DMS153 treated with DMSO at 0.1 percent for 48 hours (cell line): ENCODE data around the gene ANKRD33B.
"Not testable (repeated sequence)": the region's sequence is repeated elsewhere in the genome, so short reads cannot be mapped to it uniquely, and the experiment has no call there.

Experiments used
- DNase-seq: peaks from one replicate; lab custom pipeline; 2025; ENCODE audit not compliant: unreplicated experiment; lab: John Stamatoyannopoulos, UW

Gene ANKRD33B

DNA sequence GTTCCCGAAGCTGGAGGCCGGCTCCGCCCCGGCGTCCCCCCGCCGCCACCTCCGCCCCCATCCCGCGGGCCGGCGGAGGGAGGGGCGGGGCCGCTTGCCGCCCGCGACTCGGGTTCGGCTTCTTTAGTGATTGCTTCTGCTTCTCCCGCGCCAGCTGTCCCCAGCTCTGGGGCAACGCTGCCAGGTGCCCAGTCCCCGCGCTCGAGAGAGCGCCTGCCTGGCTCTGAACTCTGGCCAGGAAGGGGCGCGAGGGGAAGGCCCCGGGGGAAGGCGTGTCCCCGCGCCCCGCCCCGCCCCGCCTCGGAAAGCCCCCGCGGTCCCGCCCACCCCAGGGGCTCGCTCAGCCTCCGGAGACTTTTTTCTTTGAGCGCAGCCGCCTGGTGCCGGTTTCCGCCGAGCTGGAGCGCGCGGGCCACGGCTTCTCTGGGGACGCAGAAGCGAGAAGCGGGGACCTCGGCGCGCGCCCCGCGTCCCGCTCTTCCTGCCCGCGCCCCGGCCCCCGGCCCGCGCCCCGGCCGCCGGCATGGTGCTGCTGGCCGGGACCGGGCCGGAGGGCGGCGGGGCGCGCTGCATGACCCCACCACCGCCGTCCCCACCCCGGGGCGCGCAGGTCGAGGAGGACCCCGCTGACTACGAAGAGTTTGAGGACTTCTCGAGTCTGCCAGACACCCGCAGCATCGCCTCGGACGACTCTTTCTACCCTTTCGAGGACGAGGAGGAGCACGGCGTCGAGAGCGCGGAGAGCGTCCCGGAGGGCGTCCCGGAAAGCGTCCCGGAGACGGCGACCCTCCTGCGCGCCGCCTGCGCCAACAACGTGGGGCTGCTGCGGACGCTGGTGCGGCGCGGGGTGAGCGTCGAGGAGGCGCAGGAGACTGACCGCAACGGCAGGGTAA is at the start of gene ANKRD33B:
ANKRD33B (plus strand) TSS at position 126 of the 893 bp plus-strand sequence; CDS start at position 524, 398 bp downstream.
- DNase-seq = peak; percentile 54

DNA sequence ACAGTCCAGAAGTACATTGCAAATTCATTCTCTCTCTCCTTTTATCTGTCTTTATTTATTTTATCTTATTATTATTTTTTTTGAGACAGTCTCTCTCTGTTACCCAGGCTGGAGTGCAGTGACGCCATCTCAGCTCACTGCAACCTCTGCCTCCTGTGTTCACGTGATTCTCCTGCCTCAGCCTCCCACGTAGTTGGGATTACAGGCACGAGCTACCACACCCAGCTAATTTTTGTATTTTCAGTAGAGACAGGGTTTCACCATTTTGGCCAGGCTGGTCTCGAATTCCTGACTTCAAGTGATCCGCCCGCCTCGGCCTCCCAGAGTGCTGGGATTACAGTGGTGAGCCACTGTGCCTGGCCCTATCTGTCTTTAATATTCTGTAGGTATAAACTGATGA is 49.3 kb upstream of the ANKRD33B start:
- not testable (repeated sequence) for DNase-seq

- DNase-seq = no peak
Observed at GRCh38 chr5:10515492-10515891, 48.4 kb upstream of the ANKRD33B start.

GRCh38 chr5:10518347-10518746 is 45.5 kb upstream of the ANKRD33B start:
- no peak for DNase-seq

- DNase-seq = no peak
Observed at GRCh38 chr5:10519729-10520128, 44.1 kb upstream of the ANKRD33B start.

DNA sequence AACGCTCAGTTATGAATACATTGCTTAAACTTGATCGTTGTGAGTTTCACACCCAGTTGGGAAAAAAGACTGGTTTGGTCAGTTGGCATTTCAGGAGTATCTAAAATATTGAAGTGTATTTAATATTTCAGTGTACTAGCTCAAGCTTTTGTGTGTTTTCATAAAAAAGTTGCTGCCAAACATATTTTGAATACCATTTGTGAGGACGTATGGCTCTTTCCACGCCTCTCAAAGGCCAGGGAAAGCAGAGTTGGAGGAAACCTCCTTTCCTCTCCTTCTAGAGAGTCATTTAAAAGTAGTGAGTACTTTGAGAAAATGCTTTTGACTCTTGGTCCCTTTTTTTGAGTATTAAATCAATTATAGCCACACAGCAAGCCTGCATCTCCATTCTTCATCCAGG is 43.2 kb upstream of the ANKRD33B start:
- no peak for DNase-seq

DNA sequence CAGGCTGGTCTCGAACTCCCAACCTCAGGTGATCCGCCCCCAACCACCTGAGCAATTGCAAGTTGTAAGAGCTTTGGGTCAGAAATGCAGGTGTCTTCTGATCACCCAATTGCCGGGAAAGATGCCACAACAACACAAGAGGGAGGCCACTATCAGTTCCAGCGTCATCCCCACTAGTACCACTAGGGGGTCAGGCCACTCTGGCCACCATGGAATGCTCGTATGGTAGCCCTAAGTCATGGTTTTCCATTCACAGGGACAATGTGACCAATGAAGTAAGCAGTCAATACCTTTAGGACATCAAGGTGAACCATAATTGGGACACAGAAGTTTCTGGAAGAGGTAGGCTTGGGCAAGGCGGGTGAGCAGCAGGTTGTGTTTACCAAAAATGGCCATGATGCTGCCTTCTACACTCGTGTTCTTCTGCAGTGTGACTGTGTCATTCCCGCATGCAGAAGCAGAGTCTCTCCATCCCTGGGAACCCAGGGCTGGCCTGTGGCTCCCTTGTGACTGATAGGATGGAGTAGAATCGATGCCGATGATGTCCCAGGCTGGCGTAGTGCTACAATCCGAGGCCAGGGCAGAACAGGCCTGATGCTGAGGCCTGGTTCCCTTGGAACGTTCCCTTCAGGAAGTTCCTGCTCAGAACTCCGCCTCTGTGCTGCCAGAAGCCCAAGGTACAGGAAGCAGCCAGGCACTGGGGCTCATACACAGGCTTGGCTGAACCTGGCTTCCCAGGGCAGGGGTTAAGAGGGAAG is 42.2 kb upstream of the ANKRD33B start:
- no peak for DNase-seq

DNA sequence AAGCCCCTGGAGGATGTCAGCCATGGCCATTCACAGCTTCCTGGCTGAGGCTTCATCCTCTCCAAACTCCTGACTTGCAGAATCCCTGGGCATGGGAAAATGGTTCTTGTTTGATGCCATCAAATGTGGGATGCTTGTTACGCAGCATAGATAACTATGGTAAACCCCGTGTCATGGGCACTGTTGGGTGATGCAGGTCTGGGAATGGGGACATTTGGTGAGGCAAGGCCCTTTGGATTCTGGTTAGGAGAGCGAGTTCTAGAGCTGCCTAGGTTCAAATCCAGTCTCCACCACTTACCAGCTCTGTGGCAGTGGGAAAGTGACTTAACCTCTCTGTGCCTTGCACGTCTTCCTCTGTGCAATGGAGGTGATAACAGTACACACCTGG is 41.7 kb upstream of the ANKRD33B start:
- DNase-seq = no peak

- DNase-seq = no peak
Observed at GRCh38 chr5:10524376-10525123, 39.3 kb upstream of the ANKRD33B start.

DNA sequence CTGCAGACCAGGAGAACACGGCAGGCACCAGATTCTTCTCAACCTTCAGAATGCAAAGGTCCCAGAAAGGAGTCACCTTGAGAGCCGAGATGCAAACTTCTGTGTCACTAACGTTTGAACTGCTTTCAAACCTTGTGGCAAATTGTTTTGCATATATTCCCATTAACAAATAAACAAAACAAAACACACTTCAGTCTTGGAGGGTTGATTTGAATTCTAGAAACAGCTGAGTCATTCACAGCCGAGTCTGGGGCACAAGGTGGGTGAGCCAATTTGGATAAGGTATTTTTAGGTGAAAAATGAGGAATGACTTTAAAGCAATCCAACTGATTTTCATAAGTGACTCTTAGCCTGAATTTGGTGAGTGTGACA is 38.8 kb upstream of the ANKRD33B start:
- DNase-seq = no peak

DNA sequence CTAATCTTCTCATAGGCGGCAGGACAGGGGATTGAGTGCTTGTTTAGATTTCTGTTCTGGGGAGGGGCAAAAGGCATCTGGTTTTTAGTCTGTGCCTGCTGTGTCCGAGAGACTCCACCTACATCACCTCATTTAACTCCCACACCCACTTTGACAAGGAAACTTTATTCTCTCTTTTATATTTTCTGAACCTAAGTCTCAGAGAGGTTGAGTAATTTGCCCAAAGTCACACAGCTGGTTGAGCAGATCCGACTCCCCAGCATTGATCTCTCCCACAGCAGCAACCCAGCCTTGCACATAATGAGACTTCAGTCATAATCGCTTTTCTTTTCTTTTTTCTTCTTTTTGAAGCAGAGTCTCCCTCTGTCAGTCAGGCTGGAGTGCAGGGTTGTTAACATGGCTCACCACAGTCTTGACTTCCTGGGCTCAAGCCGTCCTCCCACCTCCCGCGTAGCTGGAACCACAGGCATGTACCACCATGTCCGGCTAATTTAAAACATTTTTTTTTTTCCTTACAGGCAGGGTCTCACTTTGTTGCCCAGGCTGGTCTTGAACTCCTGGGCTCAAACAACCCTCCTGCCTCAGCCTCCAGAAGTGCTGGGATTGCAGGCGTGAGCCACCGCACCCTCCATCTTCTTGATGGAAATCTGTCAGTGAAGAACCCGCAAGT is 36.5 kb upstream of the ANKRD33B start:
- no peak for DNase-seq

- no peak for DNase-seq
Observed at GRCh38 chr5:10528056-10528816, 35.6 kb upstream of the ANKRD33B start.

DNA sequence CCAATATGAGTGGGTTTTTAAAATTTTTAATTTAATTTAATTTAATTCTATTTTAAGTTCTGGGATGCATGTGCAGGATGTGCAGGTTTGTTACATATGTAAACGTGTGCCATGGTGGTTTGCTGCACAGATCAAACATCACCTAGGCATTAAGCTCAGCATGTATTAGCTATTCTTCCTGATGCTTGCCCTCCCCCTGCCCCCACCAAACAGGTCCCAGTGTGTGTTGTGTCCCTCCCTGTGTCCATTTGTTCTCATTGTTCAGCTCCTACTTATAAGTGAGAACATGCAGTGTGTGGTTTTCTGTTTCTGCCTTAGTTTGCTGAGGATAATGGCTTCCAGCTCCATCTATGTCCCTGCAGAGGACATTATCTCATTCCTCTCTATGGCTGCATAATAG is 35.0 kb upstream of the ANKRD33B start:
- DNase-seq = no peak

DNA sequence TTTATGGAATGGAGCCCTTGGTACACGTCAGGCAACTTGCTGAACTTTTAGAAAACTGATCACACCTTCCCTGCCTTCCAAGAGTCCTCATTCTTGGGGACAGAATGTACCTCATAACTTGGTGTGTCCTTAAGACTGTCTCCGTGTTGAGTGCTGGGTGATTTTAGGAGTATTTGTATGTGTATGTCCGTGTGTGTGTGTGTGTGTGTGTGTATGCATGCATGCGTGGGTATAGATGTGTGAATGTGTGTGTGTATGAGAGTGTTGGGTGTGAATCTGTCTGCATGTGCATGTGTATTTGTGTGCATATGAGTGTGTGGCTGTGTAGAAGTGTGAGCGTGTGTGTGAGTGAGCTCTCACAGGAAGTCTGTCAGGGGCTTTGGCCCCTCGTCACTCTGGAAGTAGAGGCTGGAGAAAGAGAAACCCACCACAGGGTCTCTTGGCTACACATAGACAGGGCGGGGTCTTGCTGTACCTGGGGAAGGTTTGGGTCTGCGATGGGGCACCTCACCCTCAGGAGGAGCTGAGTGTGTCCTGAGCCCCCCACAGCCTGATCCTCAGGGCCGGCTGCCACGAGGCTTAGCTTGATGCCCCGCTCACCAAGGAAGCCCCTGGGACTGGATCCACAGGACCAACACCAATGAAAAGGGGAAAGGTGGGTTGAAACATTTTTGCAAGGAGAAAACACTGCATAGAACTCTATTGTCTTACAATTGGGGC is 33.1 kb upstream of the ANKRD33B start:
- DNase-seq = no peak

- DNase-seq = no peak
Observed at GRCh38 chr5:10532421-10532820, 31.4 kb upstream of the ANKRD33B start.

- no peak for DNase-seq
Observed at GRCh38 chr5:10533226-10533625, 30.6 kb upstream of the ANKRD33B start.

DNA sequence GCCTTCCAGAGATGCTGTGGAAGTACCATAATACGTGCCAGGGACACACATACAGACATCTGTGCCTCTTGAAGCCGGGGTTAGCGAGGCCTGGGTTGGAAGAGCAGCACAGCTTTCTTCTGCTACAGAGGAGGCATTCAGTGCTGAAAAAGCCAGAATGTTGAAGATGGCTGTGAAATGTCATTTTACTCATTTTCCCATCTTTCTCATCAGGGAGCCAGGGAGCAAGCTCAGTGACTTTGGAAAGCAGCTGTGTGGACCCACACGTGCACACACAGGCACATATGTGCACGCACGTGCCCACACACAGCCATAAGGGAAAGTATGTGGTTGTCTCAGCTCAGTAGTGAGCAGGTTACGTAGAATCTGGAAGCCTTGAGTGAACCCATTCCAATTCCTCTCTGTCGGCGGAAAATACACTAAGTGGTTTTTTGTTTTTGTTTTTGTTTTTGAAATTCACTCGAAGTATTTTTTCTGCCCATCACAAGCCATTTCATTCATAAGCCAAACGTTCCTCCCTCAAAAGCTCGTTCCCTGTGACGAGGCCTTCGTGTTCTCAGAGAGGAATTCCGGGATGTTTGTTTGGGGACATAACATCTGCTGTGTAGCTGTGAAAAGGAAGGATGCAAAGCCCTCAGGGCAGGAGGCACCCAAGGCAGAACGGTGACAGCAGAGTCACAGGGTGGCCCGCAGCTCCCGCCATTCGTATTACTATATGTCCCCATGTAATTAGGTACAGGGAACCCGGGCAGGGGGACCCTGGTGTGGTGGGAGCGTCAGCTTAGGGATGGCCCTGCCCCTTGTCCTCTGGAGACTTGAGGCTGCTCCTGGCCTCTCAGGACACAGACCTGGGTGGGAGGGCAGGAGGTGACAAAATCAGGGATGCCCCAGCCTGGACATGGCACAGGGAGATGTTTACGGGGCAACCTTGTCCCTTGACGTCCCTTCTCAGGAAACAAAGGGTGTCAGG is 29.0 kb upstream of the ANKRD33B start:
- DNase-seq = no peak

DNA sequence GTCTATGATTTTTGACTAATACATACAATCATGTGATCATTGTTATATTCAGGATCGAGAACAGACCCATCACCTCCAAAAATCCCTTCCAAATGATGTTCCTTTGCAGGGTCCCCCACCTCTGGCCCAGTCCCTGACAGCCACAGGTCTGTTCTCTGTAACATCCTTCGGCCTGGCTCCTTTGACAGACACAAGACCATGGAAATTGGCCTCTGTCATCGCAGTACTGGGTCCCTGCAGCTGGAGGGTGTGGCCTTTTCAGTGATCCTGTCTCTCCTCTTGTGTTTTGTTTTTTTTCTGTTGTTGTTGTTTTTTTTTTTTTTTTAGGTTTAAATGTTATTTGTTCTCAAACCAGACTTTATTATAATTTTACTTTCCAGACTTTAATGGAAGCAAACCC is 27.4 kb upstream of the ANKRD33B start:
- no peak for DNase-seq
